ENCODE results near the gene EZH1.

GRCh38 chr17:42675965-42676423, 68.8 kb downstream of the EZH1 start:
- TF ChIP-seq, protein P1, sequence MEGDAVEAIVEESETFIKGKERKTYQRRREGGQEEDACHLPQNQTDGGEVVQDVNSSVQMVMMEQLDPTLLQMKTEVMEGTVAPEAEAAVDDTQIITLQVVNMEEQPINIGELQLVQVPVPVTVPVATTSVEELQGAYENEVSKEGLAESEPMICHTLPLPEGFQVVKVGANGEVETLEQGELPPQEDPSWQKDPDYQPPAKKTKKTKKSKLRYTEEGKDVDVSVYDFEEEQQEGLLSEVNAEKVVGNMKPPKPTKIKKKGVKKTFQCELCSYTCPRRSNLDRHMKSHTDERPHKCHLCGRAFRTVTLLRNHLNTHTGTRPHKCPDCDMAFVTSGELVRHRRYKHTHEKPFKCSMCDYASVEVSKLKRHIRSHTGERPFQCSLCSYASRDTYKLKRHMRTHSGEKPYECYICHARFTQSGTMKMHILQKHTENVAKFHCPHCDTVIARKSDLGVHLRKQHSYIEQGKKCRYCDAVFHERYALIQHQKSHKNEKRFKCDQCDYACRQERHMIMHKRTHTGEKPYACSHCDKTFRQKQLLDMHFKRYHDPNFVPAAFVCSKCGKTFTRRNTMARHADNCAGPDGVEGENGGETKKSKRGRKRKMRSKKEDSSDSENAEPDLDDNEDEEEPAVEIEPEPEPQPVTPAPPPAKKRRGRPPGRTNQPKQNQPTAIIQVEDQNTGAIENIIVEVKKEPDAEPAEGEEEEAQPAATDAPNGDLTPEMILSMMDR (IDR thresholded peaks at IDR 0.05): no peak
- TF ChIP-seq EP300 (IDR thresholded peaks at IDR 0.05) (no peak), POLR2A (IDR thresholded peaks at IDR 0.05) (no peak), POLR2AphosphoS5 (IDR thresholded peaks at IDR 0.05) (peak in 2 of 3 donors; percentile 75 to 76)
